Coronary artery (tissue), 2 donors: Measurements from ENCODE around the gene FXYD7.
A peak's percentile ranks its signal among the peaks of the same experiment; 100 is the strongest.

ENCODE experiments used
- DNase-seq: peaks from one replicate; pipeline ENCODE4 v3.0.0-alpha.2; 2017; ENCODE audit warnings: low spot score
- H3K27ac ChIP-seq, 2 donors: fragments of 200-600 bp; sonication (generic); one replicate each; pipeline ENCODE4 v1.5.1; 2016 to 2019
- H3K4me3 ChIP-seq: fragments of 200-600 bp; sonication (generic); 2 replicates; pipeline ENCODE4 v1.5.1; 2016; ENCODE audit warnings: mild to moderate bottlenecking, moderate library complexity
- CTCF ChIP-seq: fragments of 200-600 bp; sonication (generic); IDR thresholded peaks from one replicate; pipeline ENCODE4 v1.5.1; 2019; ENCODE audit warnings: antibody characterized with exemption

Gene FXYD7

DNA sequence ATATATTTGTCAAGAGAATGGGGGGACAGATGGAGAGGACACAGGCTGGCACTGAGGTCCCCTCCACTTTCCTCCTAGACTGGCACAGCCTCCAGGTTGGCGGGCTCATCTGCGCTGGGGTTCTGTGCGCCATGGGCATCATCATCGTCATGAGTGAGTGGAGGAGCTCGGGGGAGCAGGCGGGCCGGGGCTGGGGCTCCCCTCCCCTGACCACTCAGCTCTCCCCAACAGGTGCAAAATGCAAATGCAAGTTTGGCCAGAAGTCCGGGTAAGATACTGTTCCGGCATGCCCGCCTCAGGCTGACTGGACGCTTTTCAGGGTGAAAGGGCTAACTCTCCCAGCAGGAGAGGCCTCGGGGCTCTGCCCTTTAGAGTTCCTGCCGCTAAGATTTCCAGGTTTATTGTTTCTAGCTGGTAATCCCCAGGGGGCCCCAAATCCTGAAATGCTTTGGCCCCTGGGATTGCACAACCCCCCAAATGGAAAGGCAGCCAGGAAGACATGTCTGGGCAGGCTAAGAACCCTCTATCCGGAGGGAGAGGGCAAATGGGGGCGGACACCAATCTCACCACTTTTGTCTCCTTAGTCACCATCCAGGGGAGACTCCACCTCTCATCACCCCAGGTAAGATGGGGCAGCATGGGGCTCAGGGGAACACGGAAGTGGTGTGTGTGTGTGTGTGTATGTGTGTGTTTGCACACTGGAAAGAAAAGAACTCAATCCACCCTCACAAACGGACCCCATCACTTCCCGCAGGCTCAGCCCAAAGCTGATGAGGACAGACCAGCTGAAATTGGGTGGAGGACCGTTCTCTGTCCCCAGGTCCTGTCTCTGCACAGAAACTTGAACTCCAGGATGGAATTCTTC, 20.1 kb upstream of the FXYD7 start:
- no peak for DNase-seq
- TF ChIP-seq CTCF: no peak
- Histone ChIP-seq H3K4me3 (peak overlapping the region; percentile 77), H3K27ac (peak overlapping the region; percentile 90 to 94)

- DNase-seq: peak; percentile 91
- H3K27ac ChIP-seq: peak overlapping the region; percentile 90 to 94
- peak overlapping the region; percentile 77 for H3K4me3 ChIP-seq
- TF ChIP-seq CTCF: no peak
These were observed 19.5 kb upstream of the FXYD7 start for GRCh38 chr19:35123573-35123972.

DNA sequence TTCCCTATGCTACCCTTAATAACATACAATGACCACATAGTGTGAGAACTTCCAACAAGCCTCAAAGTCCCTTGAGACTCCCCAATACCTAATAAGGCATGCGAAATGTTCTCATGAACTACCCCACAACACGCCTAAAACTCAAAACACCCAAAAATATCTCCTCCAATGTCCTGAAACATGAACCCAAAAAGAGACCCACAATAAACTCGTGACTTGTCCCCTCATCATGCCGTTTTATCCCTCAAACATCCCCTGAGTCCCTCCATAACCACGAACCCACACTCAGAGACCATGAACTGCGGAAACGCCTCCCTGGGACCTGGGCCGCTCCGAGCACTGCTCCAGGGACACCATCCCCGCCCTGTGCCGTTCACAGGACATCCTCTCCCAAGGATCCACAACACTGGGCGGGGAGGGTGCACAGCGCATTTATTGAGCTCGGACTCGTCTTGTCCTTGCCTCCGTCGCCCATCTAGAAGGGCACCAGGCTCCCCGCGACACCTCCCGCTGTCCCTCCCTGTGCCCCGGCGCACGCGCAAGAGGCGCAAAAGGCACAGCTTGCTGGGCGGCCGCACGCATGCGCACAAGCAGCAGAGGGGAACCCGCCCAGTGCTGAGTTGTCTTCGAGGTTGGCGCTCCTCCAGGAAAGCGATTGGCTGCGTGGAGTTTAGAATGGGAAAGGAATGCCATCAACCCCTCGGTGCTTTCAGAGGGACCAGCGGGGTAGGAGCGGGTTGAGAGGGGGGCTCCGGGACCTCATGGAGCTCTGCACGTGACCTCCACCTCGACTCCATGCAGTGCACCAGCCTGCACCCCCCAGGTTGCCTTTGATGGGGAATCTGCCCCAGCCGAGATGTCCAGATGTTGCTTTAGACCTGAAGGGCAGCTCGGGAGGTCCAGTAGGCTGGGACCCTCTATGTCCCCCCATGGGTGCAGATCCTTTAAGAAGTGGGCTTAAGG, 18.7 kb upstream of the FXYD7 start:
- peak; percentile 97 for DNase-seq
- peak overlapping the region; percentile 77 for H3K4me3 ChIP-seq
- TF ChIP-seq CTCF: no peak

GRCh38 chr19:35125270-35125717, 17.8 kb upstream of the FXYD7 start:
- H3K27ac ChIP-seq: peak overlapping the region in 1 of 2 donors; percentile 94
- no peak for TF ChIP-seq CTCF
- DNase-seq: no peak
- H3K4me3 ChIP-seq: peak overlapping the region; percentile 77

More for the DNA sequence above, 18.7 kb upstream of the FXYD7 start:
- H3K27ac ChIP-seq: peak overlapping the region; percentile 90 to 94

- DNase-seq: no peak
- no peak for TF ChIP-seq CTCF
- H3K4me3 ChIP-seq: peak overlapping the region; percentile 27
- H3K27ac ChIP-seq: peak overlapping the region; percentile 43 to 94
These were observed 17.1 kb upstream of the FXYD7 start for GRCh38 chr19:35125749-35126623.

DNA sequence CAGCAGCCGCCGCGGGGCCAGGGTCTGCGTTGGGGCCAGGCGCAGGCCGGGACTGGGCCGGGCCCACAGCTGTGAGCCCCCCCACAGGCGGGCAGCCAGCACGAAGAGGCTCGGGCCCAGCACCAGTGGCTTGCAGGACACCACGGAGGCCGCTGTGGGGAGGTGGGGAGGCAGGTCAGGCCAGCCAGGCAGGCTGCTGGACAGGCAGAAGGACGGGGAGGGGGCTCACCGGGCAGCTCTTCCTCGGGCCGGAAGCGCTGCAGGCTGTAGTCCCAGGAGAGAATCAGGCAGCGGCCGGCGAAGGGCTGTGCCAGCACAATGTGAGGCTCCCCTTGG, 16.5 kb upstream of the FXYD7 start:
- H3K4me3 ChIP-seq: peak overlapping the region; percentile 27
- TF ChIP-seq CTCF: no peak
- peak overlapping the region; percentile 43 to 94 for H3K27ac ChIP-seq
- no peak for DNase-seq
